Measurements from ENCODE around the gene NPS. TPM values are rescaled to one million over a fixed set of nuclear protein-coding genes. Genes with fewer than 3 reads are reported as not detected.

The NPS gene
- not detected for polyA plus RNA-seq
- long read RNA-seq, donor 1, result 0 reads
- long read RNA-seq, donor 2, result 0 reads
- long read RNA-seq, donor 3, result 0 reads
- long read RNA-seq, donor 4, result 0 reads
- long read RNA-seq, donor 5, result 0 reads
- long read RNA-seq, donor 6, result 0 reads
- long read RNA-seq, donor 7, result 0 reads
- long read RNA-seq, donor 8, result 0 reads
- long read RNA-seq, donor 9, result 0 reads
- long read RNA-seq, donor 10, result 0 reads

GRCh38 chr10:127549009-127549408 lies at the start of gene NPS:
Gene NPS, plus strand, starts transcription at chr10:127549309. Its CDS starts 60 bp downstream, at chr10:127549369.
- Histone ChIP-seq H3K27ac (ENCODE audit: low read depth in 1 of 3, low read length in 2 of 3) (no peak within 1 kb of the TSS), H3K4me3 (ENCODE audit: low read depth in 1 of 3, low read length in 3 of 3) (no peak within 1 kb of the TSS), H3K27me3 (ENCODE audit: control insufficient read depth in 3 of 3, insufficient read depth in 3 of 3, low read length in 3 of 3) (no peaks in the 10 kb centered on the region), H3K36me3 (ENCODE audit: control insufficient read depth in 3 of 3, insufficient read depth in 2 of 3, low read depth in 1 of 3, low read length in 3 of 3) (no peaks in the 10 kb centered on the region), H3K4me1 (ENCODE audit: control insufficient read depth in 3 of 3, insufficient read depth in 2 of 3, low read depth in 1 of 3, low read length in 2 of 3) (no peaks in the 10 kb centered on the region), H3K9me3 (ENCODE audit: control insufficient read depth in 2 of 2, insufficient read depth in 1 of 2, low read depth in 1 of 2, low read length in 1 of 2) (no peaks in the 10 kb centered on the region)
- FAIRE-seq (no peak), DNase-seq (no peak)
- WGBS, 3 donors, result 58 to 63% (median 61%) methylated on average over 4 of the region's 4 CpGs

GRCh38 chr10:127500127-127500526 lies 49.0 kb upstream of the NPS start:
- H3K4me1 ChIP-seq (ENCODE audit: control insufficient read depth in 3 of 3, insufficient read depth in 2 of 3, low read depth in 1 of 3, low read length in 2 of 3), result no peaks in the 10 kb centered on the region
- no peak for FAIRE-seq
- no peaks in the 10 kb centered on the region for H3K27me3 ChIP-seq (ENCODE audit: control insufficient read depth in 3 of 3, insufficient read depth in 3 of 3, low read length in 3 of 3)
- H3K9me3 ChIP-seq (ENCODE audit: control insufficient read depth in 2 of 2, insufficient read depth in 1 of 2, low read depth in 1 of 2, low read length in 1 of 2), result no peaks in the 10 kb centered on the region
- WGBS, 3 donors, result 64 to 79% (median 72%) methylated on average over 8 of the region's 8 CpGs
- no peak for DNase-seq
- H3K4me3 ChIP-seq (ENCODE audit: low read depth in 1 of 3, low read length in 3 of 3), result no peak overlapping the region
- H3K36me3 ChIP-seq (ENCODE audit: control insufficient read depth in 3 of 3, insufficient read depth in 2 of 3, low read depth in 1 of 3, low read length in 3 of 3), result no peaks in the 10 kb centered on the region
- no peak overlapping the region for H3K27ac ChIP-seq (ENCODE audit: low read depth in 1 of 3, low read length in 2 of 3)

- no peaks in the 10 kb centered on the region for H3K9me3 ChIP-seq (ENCODE audit: control insufficient read depth in 2 of 2, insufficient read depth in 1 of 2, low read depth in 1 of 2, low read length in 1 of 2)
- no peak overlapping the region for H3K4me3 ChIP-seq (ENCODE audit: low read depth in 1 of 3, low read length in 3 of 3)
- no peak for DNase-seq
- no peak overlapping the region for H3K27ac ChIP-seq (ENCODE audit: low read depth in 1 of 3, low read length in 2 of 3)
- no peaks in the 10 kb centered on the region for H3K4me1 ChIP-seq (ENCODE audit: control insufficient read depth in 3 of 3, insufficient read depth in 2 of 3, low read depth in 1 of 3, low read length in 2 of 3)
- no peak for FAIRE-seq
- H3K36me3 ChIP-seq (ENCODE audit: control insufficient read depth in 3 of 3, insufficient read depth in 2 of 3, low read depth in 1 of 3, low read length in 3 of 3), result no peaks in the 10 kb centered on the region
- WGBS, 3 donors, result 63 to 74% (median 64%) methylated on average over 9 of the region's 9 CpGs
- H3K27me3 ChIP-seq (ENCODE audit: control insufficient read depth in 3 of 3, insufficient read depth in 3 of 3, low read length in 3 of 3), result no peaks in the 10 kb centered on the region
Observed at GRCh38 chr10:127506094-127506493, 43.0 kb upstream of the NPS start.

GRCh38 chr10:127522298-127522697 lies 26.8 kb upstream of the NPS start:
- H3K27ac ChIP-seq (ENCODE audit: low read depth in 1 of 3, low read length in 2 of 3), result no peak overlapping the region
- 53 to 76% (median 56%) methylated on average over 3 of the region's 3 CpGs for WGBS, 3 donors
- no peaks in the 10 kb centered on the region for H3K9me3 ChIP-seq (ENCODE audit: control insufficient read depth in 2 of 2, insufficient read depth in 1 of 2, low read depth in 1 of 2, low read length in 1 of 2)
- no peaks in the 10 kb centered on the region for H3K4me1 ChIP-seq (ENCODE audit: control insufficient read depth in 3 of 3, insufficient read depth in 2 of 3, low read depth in 1 of 3, low read length in 2 of 3)
- H3K36me3 ChIP-seq (ENCODE audit: control insufficient read depth in 3 of 3, insufficient read depth in 2 of 3, low read depth in 1 of 3, low read length in 3 of 3), result no peaks in the 10 kb centered on the region
- H3K27me3 ChIP-seq (ENCODE audit: control insufficient read depth in 3 of 3, insufficient read depth in 3 of 3, low read length in 3 of 3), result no peaks in the 10 kb centered on the region
- FAIRE-seq (no peak), DNase-seq (no peak)
- no peak overlapping the region for H3K4me3 ChIP-seq (ENCODE audit: low read depth in 1 of 3, low read length in 3 of 3)

GRCh38 chr10:127523476-127523875 lies 25.6 kb upstream of the NPS start:
- Histone ChIP-seq H3K27me3 (ENCODE audit: control insufficient read depth in 3 of 3, insufficient read depth in 3 of 3, low read length in 3 of 3) (no peaks in the 10 kb centered on the region), H3K36me3 (ENCODE audit: control insufficient read depth in 3 of 3, insufficient read depth in 2 of 3, low read depth in 1 of 3, low read length in 3 of 3) (no peaks in the 10 kb centered on the region), H3K9me3 (ENCODE audit: control insufficient read depth in 2 of 2, insufficient read depth in 1 of 2, low read depth in 1 of 2, low read length in 1 of 2) (no peaks in the 10 kb centered on the region), H3K4me1 (ENCODE audit: control insufficient read depth in 3 of 3, insufficient read depth in 2 of 3, low read depth in 1 of 3, low read length in 2 of 3) (no peaks in the 10 kb centered on the region), H3K27ac (ENCODE audit: low read depth in 1 of 3, low read length in 2 of 3) (no peak overlapping the region), H3K4me3 (ENCODE audit: low read depth in 1 of 3, low read length in 3 of 3) (no peak overlapping the region)
- DNase-seq (no peak), FAIRE-seq (no peak)
- 64 to 72% (median 72%) methylated on average over 6 of the region's 6 CpGs for WGBS, 3 donors

- FAIRE-seq, result no peak
Observed at GRCh38 chr10:127524229-127524628, 24.9 kb upstream of the NPS start.

GRCh38 chr10:127524908-127525665 lies 24.0 kb upstream of the NPS start:
- Histone ChIP-seq H3K4me1 (ENCODE audit: control insufficient read depth in 3 of 3, insufficient read depth in 2 of 3, low read depth in 1 of 3, low read length in 2 of 3) (no peaks in the 10 kb centered on the region), H3K27ac (ENCODE audit: low read depth in 1 of 3, low read length in 2 of 3) (no peak overlapping the region), H3K4me3 (ENCODE audit: low read depth in 1 of 3, low read length in 3 of 3) (no peak overlapping the region), H3K9me3 (ENCODE audit: control insufficient read depth in 2 of 2, insufficient read depth in 1 of 2, low read depth in 1 of 2, low read length in 1 of 2) (no peaks in the 10 kb centered on the region), H3K36me3 (ENCODE audit: control insufficient read depth in 3 of 3, insufficient read depth in 2 of 3, low read depth in 1 of 3, low read length in 3 of 3) (no peaks in the 10 kb centered on the region), H3K27me3 (ENCODE audit: control insufficient read depth in 3 of 3, insufficient read depth in 3 of 3, low read length in 3 of 3) (no peaks in the 10 kb centered on the region)
- 76 to 78% (median 78%) methylated on average over 7 of the region's 7 CpGs for whole genome bisulfite sequencing, 3 donors
- FAIRE-seq (no peak), DNase-seq (no peak)

More at GRCh38 chr10:127524229-127524628, 24.9 kb upstream of the NPS start:
- no peaks in the 10 kb centered on the region for H3K9me3 ChIP-seq (ENCODE audit: control insufficient read depth in 2 of 2, insufficient read depth in 1 of 2, low read depth in 1 of 2, low read length in 1 of 2)
- no peaks in the 10 kb centered on the region for H3K27me3 ChIP-seq (ENCODE audit: control insufficient read depth in 3 of 3, insufficient read depth in 3 of 3, low read length in 3 of 3)
- H3K27ac ChIP-seq (ENCODE audit: low read depth in 1 of 3, low read length in 2 of 3), result no peak overlapping the region
- no peak for DNase-seq
- no peaks in the 10 kb centered on the region for H3K4me1 ChIP-seq (ENCODE audit: control insufficient read depth in 3 of 3, insufficient read depth in 2 of 3, low read depth in 1 of 3, low read length in 2 of 3)
- H3K4me3 ChIP-seq (ENCODE audit: low read depth in 1 of 3, low read length in 3 of 3), result no peak overlapping the region
- 31 to 41% (median 32%) methylated on average over 1 of the region's 1 CpG for WGBS, 3 donors
- H3K36me3 ChIP-seq (ENCODE audit: control insufficient read depth in 3 of 3, insufficient read depth in 2 of 3, low read depth in 1 of 3, low read length in 3 of 3), result no peaks in the 10 kb centered on the region

GRCh38 chr10:127525686-127526085 lies 23.4 kb upstream of the NPS start:
- 74 to 85% (median 80%) methylated on average over 3 of the region's 3 CpGs for WGBS, 3 donors
- FAIRE-seq, result no peak
- Histone ChIP-seq H3K27me3 (ENCODE audit: control insufficient read depth in 3 of 3, insufficient read depth in 3 of 3, low read length in 3 of 3) (no peaks in the 10 kb centered on the region), H3K27ac (ENCODE audit: low read depth in 1 of 3, low read length in 2 of 3) (no peak overlapping the region), H3K4me1 (ENCODE audit: control insufficient read depth in 3 of 3, insufficient read depth in 2 of 3, low read depth in 1 of 3, low read length in 2 of 3) (no peaks in the 10 kb centered on the region), H3K9me3 (ENCODE audit: control insufficient read depth in 2 of 2, insufficient read depth in 1 of 2, low read depth in 1 of 2, low read length in 1 of 2) (no peaks in the 10 kb centered on the region), H3K4me3 (ENCODE audit: low read depth in 1 of 3, low read length in 3 of 3) (no peak overlapping the region), H3K36me3 (ENCODE audit: control insufficient read depth in 3 of 3, insufficient read depth in 2 of 3, low read depth in 1 of 3, low read length in 3 of 3) (no peaks in the 10 kb centered on the region)
- no peak for DNase-seq

All from small intestine (tissue), 16 donors.